Skeletal muscle cell (primary cell): Measurements from ENCODE around the gene CHAMP1.

Experiments used
- DNase-seq: peaks from one replicate; pipeline ENCODE4 v3.0.0-alpha.2; 2010; ENCODE audit warnings: low read depth
- H3K4me3 ChIP-seq: 2 replicates; pipeline ENCODE4 v1.5.1; 2011; ENCODE audit warnings: low read depth, mild to moderate bottlenecking, control low read depth, low read length, moderate library complexity

The CHAMP1 gene, protein sequence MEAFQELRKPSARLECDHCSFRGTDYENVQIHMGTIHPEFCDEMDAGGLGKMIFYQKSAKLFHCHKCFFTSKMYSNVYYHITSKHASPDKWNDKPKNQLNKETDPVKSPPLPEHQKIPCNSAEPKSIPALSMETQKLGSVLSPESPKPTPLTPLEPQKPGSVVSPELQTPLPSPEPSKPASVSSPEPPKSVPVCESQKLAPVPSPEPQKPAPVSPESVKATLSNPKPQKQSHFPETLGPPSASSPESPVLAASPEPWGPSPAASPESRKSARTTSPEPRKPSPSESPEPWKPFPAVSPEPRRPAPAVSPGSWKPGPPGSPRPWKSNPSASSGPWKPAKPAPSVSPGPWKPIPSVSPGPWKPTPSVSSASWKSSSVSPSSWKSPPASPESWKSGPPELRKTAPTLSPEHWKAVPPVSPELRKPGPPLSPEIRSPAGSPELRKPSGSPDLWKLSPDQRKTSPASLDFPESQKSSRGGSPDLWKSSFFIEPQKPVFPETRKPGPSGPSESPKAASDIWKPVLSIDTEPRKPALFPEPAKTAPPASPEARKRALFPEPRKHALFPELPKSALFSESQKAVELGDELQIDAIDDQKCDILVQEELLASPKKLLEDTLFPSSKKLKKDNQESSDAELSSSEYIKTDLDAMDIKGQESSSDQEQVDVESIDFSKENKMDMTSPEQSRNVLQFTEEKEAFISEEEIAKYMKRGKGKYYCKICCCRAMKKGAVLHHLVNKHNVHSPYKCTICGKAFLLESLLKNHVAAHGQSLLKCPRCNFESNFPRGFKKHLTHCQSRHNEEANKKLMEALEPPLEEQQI

GRCh38 chr13:114314074-114314912, at the start of gene CHAMP1:
TSS of gene CHAMP1 (plus strand) at chr13:114314503. CDS start at chr13:114323843, 9,340 bp downstream.
- H3K4me3 ChIP-seq, result peak within 1 kb of the TSS; percentile 65

DNA sequence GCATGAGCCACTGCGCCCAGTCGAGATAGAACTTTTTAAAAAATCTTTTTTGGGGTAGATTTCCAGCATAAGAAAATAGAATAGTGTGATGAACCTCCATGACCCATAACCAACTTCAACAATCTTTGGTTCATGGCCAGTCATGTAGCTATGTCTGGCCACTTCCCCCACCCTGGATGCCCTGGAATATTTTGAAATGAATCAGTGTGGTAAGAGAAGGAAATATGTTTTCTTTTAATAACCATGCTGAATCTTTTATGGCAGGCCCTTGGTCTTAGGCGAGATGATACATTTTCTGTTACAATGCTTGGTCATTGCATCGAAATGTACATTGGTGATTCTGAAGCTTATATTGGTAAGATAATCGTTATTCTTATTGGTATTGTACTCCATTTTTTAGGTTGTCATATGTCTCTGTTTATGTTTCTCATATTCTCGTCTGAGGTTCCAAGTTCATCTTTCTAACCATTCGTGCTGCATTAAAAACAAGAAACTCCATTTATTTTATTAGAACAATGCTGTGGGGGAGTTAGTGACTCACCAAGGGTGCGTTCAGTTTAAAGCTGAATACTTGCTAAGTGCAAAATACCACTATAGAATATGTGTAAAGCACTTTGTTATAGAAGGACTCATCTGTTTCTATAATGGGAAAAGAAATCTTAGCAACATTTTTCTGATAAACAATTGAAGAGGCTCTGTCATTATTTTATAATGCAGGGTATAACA, 49.3 kb upstream of the CHAMP1 start:
- no peak overlapping the region for H3K4me3 ChIP-seq
- peak; percentile 23 for DNase-seq

More at GRCh38 chr13:114314074-114314912, at the start of gene CHAMP1:
- peak; percentile 89 for DNase-seq

- H3K4me3 ChIP-seq, result no peak overlapping the region
- DNase-seq, result no peak
These were observed 48.1 kb upstream of the CHAMP1 start for GRCh38 chr13:114266241-114266640.

- no peak for DNase-seq
- H3K4me3 ChIP-seq, result no peak overlapping the region
These were observed 45.7 kb upstream of the CHAMP1 start for GRCh38 chr13:114268344-114269280.

DNA sequence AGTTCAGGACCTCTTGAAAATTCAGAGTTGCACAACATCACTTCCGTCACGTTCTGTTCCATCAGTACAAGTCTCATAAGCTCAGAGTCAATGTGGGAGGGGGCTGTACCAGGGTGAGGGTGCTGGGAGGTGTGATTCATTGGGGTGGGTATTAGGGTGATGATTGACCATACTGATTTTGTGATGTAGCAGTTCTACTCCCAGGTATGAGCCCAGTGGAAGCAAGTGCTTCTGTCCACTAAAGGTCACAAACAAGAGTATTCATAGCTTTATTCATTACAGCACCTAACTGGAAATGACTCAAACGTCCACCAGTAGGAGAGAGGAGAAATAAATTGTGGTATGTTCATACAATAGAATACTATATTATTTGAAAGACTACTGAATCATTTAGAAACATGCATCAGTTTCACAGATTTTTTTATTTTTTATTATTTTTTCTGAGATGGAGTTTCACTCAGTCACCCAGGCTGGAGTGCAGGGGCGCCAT, 45.0 kb upstream of the CHAMP1 start:
- DNase-seq, result no peak
- H3K4me3 ChIP-seq, result no peak overlapping the region

- H3K4me3 ChIP-seq, result no peak overlapping the region
- DNase-seq, result no peak
These were observed 41.3 kb upstream of the CHAMP1 start for GRCh38 chr13:114272977-114273376.

- no peak overlapping the region for H3K4me3 ChIP-seq
- no peak for DNase-seq
These were observed 39.0 kb upstream of the CHAMP1 start for GRCh38 chr13:114275304-114275703.

- DNase-seq, result no peak
- no peak overlapping the region for H3K4me3 ChIP-seq
These were observed 35.2 kb upstream of the CHAMP1 start for GRCh38 chr13:114279146-114279545.

- H3K4me3 ChIP-seq, result no peak overlapping the region
- DNase-seq, result no peak
These were observed 34.4 kb upstream of the CHAMP1 start for GRCh38 chr13:114279758-114280355.

DNA sequence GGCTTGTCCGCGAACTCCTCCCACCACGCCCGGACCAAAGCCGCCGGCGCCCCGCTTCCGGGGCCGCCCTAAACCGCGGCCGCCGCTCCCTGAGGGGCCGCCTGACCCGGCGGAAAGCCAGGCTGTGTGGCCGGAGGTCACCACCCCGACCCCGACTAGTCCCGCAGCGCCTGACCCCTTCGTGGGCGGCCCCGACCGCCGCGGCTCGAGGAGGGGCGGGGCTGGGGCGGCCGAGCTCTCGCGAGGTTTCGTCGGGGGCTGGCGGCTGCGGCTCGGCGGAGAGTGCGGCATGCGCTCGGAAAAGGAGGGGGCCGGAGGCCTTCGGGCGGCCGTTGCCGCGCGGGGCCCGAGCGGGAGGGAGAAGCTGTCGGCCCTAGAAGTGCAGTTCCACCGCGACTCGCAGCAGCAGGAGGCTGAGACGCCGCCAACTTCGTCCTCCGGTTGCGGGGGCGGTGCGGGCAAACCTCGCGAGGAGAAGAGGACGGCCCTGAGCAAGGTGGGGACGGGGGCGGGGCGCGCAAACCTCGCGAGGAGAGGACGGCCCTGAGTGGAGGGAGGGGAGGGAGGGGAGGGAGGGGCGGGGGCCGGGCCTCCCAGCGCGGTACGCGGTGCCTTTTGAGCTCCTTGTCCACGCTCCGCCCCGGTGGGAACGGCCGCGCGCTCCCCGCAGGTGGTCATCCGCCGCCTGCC, 32.8 kb upstream of the CHAMP1 start, which contains the start of gene UPF3A:
Gene UPF3A (plus strand): TSS at position 251 of the 690 bp plus-strand sequence. CDS start 39 bp downstream, at position 290.
- DNase-seq, result peak; percentile 81
- peak within 1 kb of the TSS; percentile 83 for H3K4me3 ChIP-seq

DNA sequence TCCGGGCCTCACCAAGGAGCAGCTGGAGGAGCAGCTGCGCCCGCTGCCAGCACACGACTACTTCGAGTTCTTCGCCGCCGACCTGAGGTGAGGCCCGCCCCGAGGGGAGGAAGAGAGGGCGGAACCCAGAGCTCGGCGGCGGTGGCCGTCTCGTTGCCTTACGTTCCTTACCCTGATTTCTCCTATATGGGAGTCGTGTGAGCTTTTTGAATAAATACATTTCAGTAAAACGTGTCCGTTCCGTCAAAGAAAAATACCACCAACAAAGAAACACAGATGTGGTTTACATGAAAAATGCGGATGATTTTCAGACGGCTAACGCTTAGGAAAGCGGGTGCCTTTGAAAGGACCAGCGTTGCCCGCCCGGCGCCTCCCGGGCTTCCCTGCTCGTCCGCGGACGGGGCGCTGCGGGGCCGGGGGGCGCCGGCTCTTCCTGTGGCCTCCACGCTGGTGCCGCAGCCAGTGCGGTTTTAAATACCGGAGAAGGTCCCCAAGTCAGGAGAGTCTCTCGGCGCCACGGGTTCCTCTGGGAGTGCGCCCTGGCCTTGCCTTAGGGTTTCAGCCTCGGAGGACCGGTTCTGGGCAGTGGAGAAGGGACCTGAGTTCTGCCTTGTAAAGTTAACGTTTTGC, 32.1 kb upstream of the CHAMP1 start:
- DNase-seq, result peak; percentile 32
- peak overlapping the region; percentile 83 for H3K4me3 ChIP-seq

GRCh38 chr13:114283576-114283975, 30.7 kb upstream of the CHAMP1 start:
- H3K4me3 ChIP-seq, result no peak overlapping the region

DNA sequence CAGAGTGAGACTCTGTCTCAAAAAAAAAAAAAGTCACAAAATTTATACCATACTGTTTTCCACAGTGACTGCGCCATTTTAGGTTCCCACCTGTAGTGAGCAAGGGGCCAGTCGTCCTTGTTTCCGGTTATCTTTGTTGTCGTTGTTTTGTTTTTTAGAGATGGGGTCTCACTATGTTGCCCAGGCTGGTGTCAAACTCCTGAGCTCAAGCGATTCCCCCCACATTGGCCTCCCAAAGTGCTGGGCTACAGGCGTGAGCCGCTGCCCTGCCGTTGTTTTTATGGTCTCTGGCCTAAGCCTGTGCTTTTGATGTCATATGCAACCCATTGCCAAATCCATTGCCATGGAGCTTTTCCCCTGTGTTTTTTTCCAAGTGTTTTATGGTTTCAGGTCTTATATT, 29.6 kb upstream of the CHAMP1 start:
- no peak overlapping the region for H3K4me3 ChIP-seq
- no peak for DNase-seq

More at GRCh38 chr13:114283576-114283975, 30.7 kb upstream of the CHAMP1 start:
- DNase-seq, result no peak

DNA sequence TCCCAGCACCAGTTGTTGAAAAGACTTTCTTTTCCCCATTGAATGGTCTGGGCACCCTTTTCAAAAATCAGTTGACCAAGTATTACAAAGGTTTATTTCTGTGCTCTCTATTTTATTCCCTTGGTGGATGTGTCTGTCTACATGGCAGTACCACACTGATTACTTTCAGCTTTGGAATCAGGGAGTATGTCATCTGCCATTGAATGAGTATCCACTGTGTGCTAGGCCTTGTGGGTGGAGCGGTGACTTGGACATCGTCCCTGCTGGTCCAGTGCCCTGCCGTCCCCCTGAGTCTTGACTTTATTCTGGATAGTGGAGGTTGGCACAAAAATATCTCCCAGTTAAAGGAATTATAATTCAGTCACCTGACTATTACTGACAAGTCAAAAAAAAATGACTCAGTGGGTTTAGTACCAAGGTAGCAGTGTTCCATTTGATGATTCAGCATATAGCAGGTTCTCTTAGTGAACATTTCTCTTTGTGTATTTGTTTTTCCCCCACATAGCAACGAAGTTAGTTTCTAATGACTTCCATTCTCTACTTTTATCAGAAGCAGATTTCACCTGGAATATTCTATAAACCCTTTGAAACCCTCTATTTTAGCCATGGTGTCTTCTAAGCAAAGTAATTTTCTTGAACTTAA, 29.0 kb upstream of the CHAMP1 start:
- DNase-seq, result no peak
- no peak overlapping the region for H3K4me3 ChIP-seq

GRCh38 chr13:114286808-114287207, 27.5 kb upstream of the CHAMP1 start:
- DNase-seq, result no peak
- no peak overlapping the region for H3K4me3 ChIP-seq

GRCh38 chr13:114288157-114288591, 26.1 kb upstream of the CHAMP1 start:
- no peak for DNase-seq
- no peak overlapping the region for H3K4me3 ChIP-seq
